ENCODE data around the gene SESN3. TPM values are rescaled to one million over a fixed set of nuclear protein-coding genes. Genes with fewer than 3 reads are reported as not detected.

SESN3 gene
- total and polyA plus RNA-seq, 2 experiments from 2014 or later: 3.9 to 27.7 TPM

- Histone ChIP-seq H3K9me3 (ENCODE audit: low read depth) (no peaks in the 10 kb centered on the region), H3K36me3 (no peaks in the 10 kb centered on the region), H3K4me3 (no peak overlapping the region), H3K4me1 (ENCODE audit: low read depth) (peaks cover 8% of the 10 kb centered on the region), H3K27ac (no peak overlapping the region), H3K27me3 (no peaks in the 10 kb centered on the region)
- no peak for DNase-seq (ENCODE audit: low read depth in 1 of 2, low spot score in 1 of 2)
- TF ChIP-seq CTCF (IDR thresholded peaks at IDR 0.05; ENCODE audit: low read depth, low read length): no peak
Observed at GRCh38 chr11:95121698-95122097, 109.3 kb downstream of the SESN3 start.

DNA sequence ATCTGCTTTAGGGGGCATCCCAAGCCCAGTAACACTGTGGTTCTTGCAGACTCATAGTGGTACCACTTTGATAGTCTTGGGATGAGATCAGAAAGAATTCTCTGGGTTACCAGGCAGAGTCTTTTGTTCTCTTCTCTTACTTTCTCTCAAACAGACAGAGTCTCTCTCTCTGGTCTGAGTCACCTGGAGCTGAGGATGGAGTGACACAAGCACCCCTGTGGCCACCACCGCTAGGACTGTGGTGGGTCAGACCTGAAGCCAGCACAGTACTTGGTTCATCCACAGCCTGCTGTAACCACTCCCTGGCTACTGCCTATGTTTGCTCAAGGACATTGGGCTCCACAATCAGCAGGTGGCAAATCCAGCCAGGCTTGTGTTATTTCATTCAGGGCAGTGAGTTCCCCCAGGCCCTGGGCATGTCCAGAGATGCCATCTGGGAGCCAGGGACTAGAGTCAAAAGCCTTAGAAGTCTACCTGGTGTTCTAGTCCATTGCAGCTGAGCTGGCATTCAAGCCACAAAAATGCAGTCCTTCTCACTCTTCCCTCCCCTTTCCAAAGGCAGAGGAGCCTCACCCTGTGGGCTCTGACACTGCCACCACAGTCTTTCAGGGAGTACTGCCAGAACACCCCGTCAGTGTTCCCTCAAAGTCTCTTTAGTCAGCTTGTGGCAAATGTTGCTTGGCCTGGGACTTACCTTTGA, 111.5 kb downstream of the SESN3 start:
- TF ChIP-seq CTCF (IDR thresholded peaks at IDR 0.05; ENCODE audit: low read depth, low read length): no peak
- H3K36me3 ChIP-seq: no peaks in the 10 kb centered on the region
- no peaks in the 10 kb centered on the region for H3K9me3 ChIP-seq (ENCODE audit: low read depth)
- no peak for DNase-seq (ENCODE audit: low read depth in 1 of 2, low spot score in 1 of 2)
- no peak overlapping the region for H3K4me3 ChIP-seq
- H3K27ac ChIP-seq: no peak overlapping the region
- no peaks in the 10 kb centered on the region for H3K27me3 ChIP-seq
- peaks cover 8% of the 10 kb centered on the region for H3K4me1 ChIP-seq (ENCODE audit: low read depth)

DNA sequence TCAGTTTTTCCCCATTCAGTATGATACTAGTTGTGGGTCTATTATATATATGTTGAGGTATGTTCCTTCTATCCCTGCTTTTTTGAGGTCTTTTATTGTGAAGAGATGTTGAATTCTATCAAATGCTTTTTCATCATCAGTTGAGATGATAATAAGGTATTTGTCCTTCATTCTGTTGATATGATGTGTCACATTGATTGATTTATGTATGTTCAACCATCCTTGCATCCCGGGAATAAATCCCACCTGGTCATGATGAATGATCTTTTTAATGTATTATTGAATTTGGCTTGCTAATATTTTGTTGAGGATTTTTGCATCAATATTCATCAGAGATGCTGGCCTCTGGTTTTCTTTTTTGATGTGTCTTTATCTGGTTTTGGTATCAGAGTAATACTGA, 115.4 kb downstream of the SESN3 start:
- no peak overlapping the region for H3K4me3 ChIP-seq
- no peaks in the 10 kb centered on the region for H3K27me3 ChIP-seq
- no peak for DNase-seq (ENCODE audit: low read depth in 1 of 2, low spot score in 1 of 2)
- TF ChIP-seq CTCF (IDR thresholded peaks at IDR 0.05; ENCODE audit: low read depth, low read length): no peak
- no peak overlapping the region for H3K27ac ChIP-seq
- no peaks in the 10 kb centered on the region for H3K4me1 ChIP-seq (ENCODE audit: low read depth)
- H3K9me3 ChIP-seq (ENCODE audit: low read depth): no peaks in the 10 kb centered on the region
- no peaks in the 10 kb centered on the region for H3K36me3 ChIP-seq

Other genes with a start within 250 kb of the SESN3 start
- not detected in 2 replicates for gene KDM4E, start 205.9 kb downstream of the SESN3 start, total RNA-seq
- gene KDM4E, start 205.9 kb downstream of the SESN3 start, polyA plus RNA-seq: not detected in 2 replicates
- gene KDM4F, start 181.8 kb downstream of the SESN3 start, total RNA-seq: not detected in 2 replicates
- not detected in 2 replicates for gene KDM4F, start 181.8 kb downstream of the SESN3 start, polyA plus RNA-seq
- 19.0 and 19.3 TPM in 2 replicates for gene SRSF8, start 164.3 kb downstream of the SESN3 start, total RNA-seq
- gene SRSF8, start 164.3 kb downstream of the SESN3 start, polyA plus RNA-seq: 40.1 and 43.0 TPM in 2 replicates
- 2.0 and 3.3 TPM in 2 replicates for gene ENDOD1, start 141.4 kb downstream of the SESN3 start, total RNA-seq
- gene ENDOD1, start 141.4 kb downstream of the SESN3 start, polyA plus RNA-seq: 2.0 and 2.8 TPM in 2 replicates

Measured in cardiac muscle cell (in vitro differentiated cells and primary cell).